ENCODE data around the gene SFPQ.
"Not testable (repeated sequence)": the region's sequence is repeated elsewhere in the genome, so short reads cannot be mapped to it uniquely, and the experiment has no call there.

Gene SFPQ

DNA sequence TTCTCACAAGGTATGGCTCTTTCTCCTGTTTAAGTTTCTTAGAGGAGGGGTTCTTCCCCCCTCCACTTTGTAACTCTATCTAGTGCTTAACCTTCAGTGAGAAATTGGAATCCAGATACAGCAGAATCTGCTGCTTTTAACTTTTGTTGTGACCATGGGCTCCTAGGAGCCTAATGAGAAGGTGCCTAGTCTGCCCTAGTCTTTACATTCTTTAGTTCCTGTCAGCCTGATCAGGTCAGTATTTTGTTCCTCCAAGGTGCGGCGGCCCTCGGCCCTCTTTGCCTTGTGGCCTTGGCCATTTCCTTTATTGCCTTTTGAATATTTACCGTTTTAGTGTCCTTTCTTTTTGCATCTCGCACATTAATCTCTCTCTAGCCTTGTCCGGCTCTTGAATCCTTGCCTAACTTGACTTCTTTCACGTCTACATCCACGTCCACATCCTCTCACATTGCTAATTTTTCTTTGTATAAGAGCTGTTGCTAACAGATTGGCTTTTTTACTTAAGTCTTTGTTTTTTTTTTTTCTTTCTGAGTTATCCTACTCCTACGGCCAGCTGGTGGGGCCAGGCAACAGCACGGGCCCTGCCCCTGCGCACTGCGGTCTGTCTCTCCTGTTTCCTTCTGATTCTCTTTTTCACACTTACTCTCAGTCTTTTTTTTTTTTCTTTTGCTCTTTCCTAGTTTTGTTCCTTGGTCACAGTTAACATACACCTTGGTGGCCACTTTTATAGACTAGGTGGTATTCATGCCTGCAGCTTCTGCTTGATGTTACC lies 49.0 kb downstream of the SFPQ start:
- no peak for DNase-seq (ENCODE audit: low read depth)

DNA sequence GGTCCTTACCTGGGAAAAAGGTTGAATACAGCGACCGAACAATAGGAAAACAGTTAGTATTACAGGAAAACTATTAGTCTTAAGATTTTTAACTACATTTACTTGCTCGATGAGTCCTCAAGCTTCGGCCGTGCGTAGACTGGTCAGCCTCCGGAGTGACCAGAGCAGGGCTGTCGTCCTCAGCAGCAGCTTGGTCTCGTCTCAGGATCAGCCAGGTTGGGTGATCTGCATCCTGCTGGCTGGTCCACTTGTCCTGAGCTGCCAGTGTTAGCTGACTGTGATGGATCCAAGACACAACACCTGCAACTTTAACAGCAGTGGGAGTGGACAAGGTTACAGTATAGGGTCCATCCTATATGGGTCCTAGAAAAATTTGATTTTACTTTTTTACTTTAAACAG lies 50.2 kb downstream of the SFPQ start:
- DNase-seq (ENCODE audit: low read depth), result not testable (repeated sequence)

DNA sequence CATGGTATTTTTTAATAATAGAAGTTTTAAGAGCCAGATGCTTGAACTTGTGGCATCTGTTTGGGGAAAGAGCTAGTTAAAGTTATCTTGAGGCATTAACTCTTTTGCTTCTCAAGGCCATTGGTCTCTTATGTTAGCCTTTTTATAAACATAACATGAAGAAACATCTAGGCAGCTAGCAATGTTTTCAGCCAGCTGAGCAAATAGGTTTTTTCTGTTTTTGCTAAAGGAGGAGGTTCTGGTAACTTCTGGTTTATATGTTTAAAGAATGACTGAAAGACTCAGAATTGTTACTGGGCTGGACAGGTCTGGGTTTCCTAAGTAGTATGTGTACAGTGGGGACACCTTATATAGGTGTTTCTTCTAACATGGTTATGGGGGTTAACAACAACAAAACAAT lies 50.7 kb downstream of the SFPQ start:
- not testable (repeated sequence) for DNase-seq (ENCODE audit: low read depth)

DNA sequence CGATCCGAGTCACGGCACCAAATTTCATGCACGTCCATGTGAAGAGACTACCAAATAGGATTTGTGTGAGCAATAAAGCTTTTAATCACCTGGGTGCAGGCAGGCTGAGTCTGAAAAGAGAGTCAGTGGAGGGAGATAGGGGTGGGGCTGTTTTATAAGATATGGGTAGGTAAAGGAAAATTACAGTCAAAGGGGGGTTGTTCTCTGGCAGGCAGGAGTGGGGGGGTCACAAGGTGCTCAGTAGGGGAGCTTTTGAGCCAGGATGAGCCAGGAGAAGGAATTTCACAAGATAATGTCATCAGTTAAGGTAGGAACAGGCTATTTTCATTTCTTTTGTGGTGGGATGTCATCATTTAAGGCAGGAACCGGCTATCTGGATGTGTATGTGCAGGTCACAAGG lies 55.4 kb downstream of the SFPQ start:
- DNase-seq (ENCODE audit: low read depth), result not testable (repeated sequence)

DNA sequence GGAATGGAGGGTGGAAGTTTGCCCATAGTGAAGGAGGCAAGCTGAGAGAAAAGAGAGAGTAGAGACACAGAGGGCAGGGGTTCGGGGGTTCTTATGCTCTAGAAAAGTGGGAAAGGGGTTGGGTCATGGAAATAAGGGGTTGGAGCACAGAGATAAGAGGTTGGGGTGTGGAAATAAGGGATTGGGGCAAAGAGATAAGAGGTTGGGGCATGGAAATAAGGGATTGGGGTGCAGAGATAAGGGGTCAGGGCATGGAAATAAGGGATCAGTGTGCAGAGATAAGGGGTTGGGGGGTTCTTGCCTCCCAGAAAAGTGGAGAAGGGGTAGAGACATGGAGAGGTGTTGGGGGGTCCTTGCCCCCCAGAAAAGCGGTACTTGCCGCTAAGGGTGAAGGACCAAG lies 56.2 kb downstream of the SFPQ start:
- DNase-seq (ENCODE audit: low read depth), result no peak
